ENCODE data around the gene DCXR. TPM values are rescaled to one million over a fixed set of nuclear protein-coding genes. Genes with fewer than 3 reads are reported as not detected.
A peak's percentile ranks its signal among the peaks of the same experiment; 100 is the strongest.

The DCXR gene
- total RNA-seq, 3 donors from 2014 or later = 84.9 to 151 (median 124) TPM

- H3K36me3 ChIP-seq (ENCODE audit: low read depth) = peaks cover 8% of the 10 kb centered on the region
- H3K9me3 ChIP-seq = no peaks in the 10 kb centered on the region
- intact Hi-C loops (cut with DNase I, micrococcal nuclease) = no loop called here
- ATAC-seq (peak; percentile 2), DNase-seq (no peak)
- no peak for TF ChIP-seq CTCF (IDR thresholded peaks at IDR 0.05)
- peaks cover 4% of the 10 kb centered on the region for H3K4me1 ChIP-seq (ENCODE audit: low read depth)
- no peak overlapping the region for H3K4me3 ChIP-seq
Observed at GRCh38 chr17:82076785-82077591, 39.5 kb upstream of the DCXR start.

- no peak for ATAC-seq
- no peak for TF ChIP-seq CTCF (IDR thresholded peaks at IDR 0.05)
- peaks cover 8% of the 10 kb centered on the region for H3K36me3 ChIP-seq (ENCODE audit: low read depth)
- H3K4me3 ChIP-seq = no peak overlapping the region
- intact Hi-C loops (cut with DNase I, micrococcal nuclease) = no loop called here
- DNase-seq = no peak
- no peaks in the 10 kb centered on the region for H3K9me3 ChIP-seq
- H3K4me1 ChIP-seq (ENCODE audit: low read depth) = peaks cover 4% of the 10 kb centered on the region
Observed at GRCh38 chr17:82076018-82076784, 38.7 kb upstream of the DCXR start.

GRCh38 chr17:82073446-82073845 lies 35.9 kb upstream of the DCXR start:
- DNase-seq = no peak
- intact Hi-C loops (cut with DNase I, micrococcal nuclease) = no loop called here
- no peaks in the 10 kb centered on the region for H3K36me3 ChIP-seq (ENCODE audit: low read depth)
- H3K9me3 ChIP-seq = no peaks in the 10 kb centered on the region
- peaks cover 4% of the 10 kb centered on the region for H3K4me1 ChIP-seq (ENCODE audit: low read depth)
- no peak overlapping the region for H3K4me3 ChIP-seq
- TF ChIP-seq CTCF (IDR thresholded peaks at IDR 0.05) = no peak
- no peak for ATAC-seq

- Histone ChIP-seq H3K4me1 (ENCODE audit: low read depth) (peaks cover 4% of the 10 kb centered on the region), H3K36me3 (ENCODE audit: low read depth) (no peaks in the 10 kb centered on the region), H3K4me3 (no peak overlapping the region), H3K9me3 (no peaks in the 10 kb centered on the region)
- DNase-seq (peak in 2 of 3 donors; percentile 63 to 66), ATAC-seq (peak; percentile 96)
- TF ChIP-seq CTCF (IDR thresholded peaks at IDR 0.05) = no peak
- intact Hi-C loops (cut with DNase I, micrococcal nuclease) = no loop called here
Observed at GRCh38 chr17:82072827-82073226, 35.3 kb upstream of the DCXR start.

- DNase-seq (no peak), ATAC-seq (no peak)
- Histone ChIP-seq H3K4me3 (no peak overlapping the region), H3K36me3 (ENCODE audit: low read depth) (no peaks in the 10 kb centered on the region), H3K9me3 (no peaks in the 10 kb centered on the region), H3K4me1 (ENCODE audit: low read depth) (peaks cover 10% of the 10 kb centered on the region)
- no peak for TF ChIP-seq CTCF (IDR thresholded peaks at IDR 0.05)
- intact Hi-C loops (cut with DNase I, micrococcal nuclease) = no loop called here
Observed at GRCh38 chr17:82070611-82071010, 33.1 kb upstream of the DCXR start.
